Neural progenitor cell (in vitro differentiated cells): ENCODE data around the gene SLC41A1. TPM values are rescaled to one million over a fixed set of nuclear protein-coding genes. Genes with fewer than 3 reads are reported as not detected.
A peak's percentile ranks its signal among the peaks of the same experiment; 100 is the strongest.

Source experiments
- DNase-seq: peaks from one replicate; pipeline ENCODE4 v3.0.0-alpha.2; 2016; ENCODE audit warnings: low spot score
- H2AFZ ChIP-seq: fragments of 200-600 bp; sonication (generic); replicated peaks from 2 replicates; pipeline ENCODE4 v1.6.1; 2016; ENCODE audit warnings: antibody characterized with exemption
- H3F3A ChIP-seq: fragments of 200-600 bp; sonication (generic); 2 replicates; pipeline ENCODE4 v1.6.1; 2016; ENCODE audit warnings: antibody characterized with exemption, low read depth
- H3K27ac ChIP-seq: fragments of 200-600 bp; sonication (generic); 2 replicates; pipeline ENCODE4 v1.5.1; 2016; ENCODE audit warnings: mild to moderate bottlenecking
- H3K27me3 ChIP-seq: fragments of 200-600 bp; sonication (generic); 2 replicates; pipeline ENCODE4 v1.6.1; 2016; ENCODE audit warnings: mild to moderate bottlenecking, moderate library complexity
- H3K36me3 ChIP-seq: fragments of 200-600 bp; sonication (generic); 2 replicates; pipeline ENCODE4 v1.5.1; 2016
- H3K4me1 ChIP-seq: fragments of 200-600 bp; sonication (generic); 2 replicates; pipeline ENCODE4 v1.6.1; 2016; ENCODE audit warnings: mixed run types
- H3K4me2 ChIP-seq: fragments of 200-600 bp; sonication (generic); 2 replicates; pipeline ENCODE4 v1.6.1; 2016
- H3K4me3 ChIP-seq: fragments of 200-600 bp; sonication (generic); 2 replicates; pipeline ENCODE4 v1.5.1; 2016
- H3K79me2 ChIP-seq: fragments of 200-600 bp; sonication (generic); 2 replicates; pipeline ENCODE4 v1.6.1; 2016; ENCODE audit warnings: low read depth
- H3K9ac ChIP-seq: fragments of 200-600 bp; sonication (generic); 2 replicates; pipeline ENCODE4 v1.6.1; 2016
- H3K9me3 ChIP-seq: fragments of 200-600 bp; sonication (generic); 2 replicates; pipeline ENCODE4 v1.5.1; 2016; ENCODE audit warnings: low read depth
- H4K20me1 ChIP-seq: fragments of 200-600 bp; sonication (generic); 2 replicates; pipeline ENCODE4 v1.6.1; 2016; ENCODE audit warnings: low read depth
- H3K27ac Mint-ChIP-seq: 3 replicates; pipeline ENCODE4 v1.8.0; 2021; ENCODE audit warnings: mixed read lengths
- H3K27me3 Mint-ChIP-seq: 2 replicates; pipeline ENCODE4 v1.8.0; 2022; ENCODE audit warnings: low read depth, mild to moderate bottlenecking, inconsistent platforms, moderate library complexity, mixed read lengths; ENCODE audit not compliant: insufficient read depth
- H3K36me3 Mint-ChIP-seq: 3 replicates; pipeline ENCODE4 v1.8.0; 2021; ENCODE audit warnings: mixed read lengths
- H3K4me1 Mint-ChIP-seq: 3 replicates; pipeline ENCODE4 v1.8.0; 2021; ENCODE audit warnings: mixed read lengths
- H3K4me3 Mint-ChIP-seq: 3 replicates; pipeline ENCODE4 v1.8.0; 2021; ENCODE audit warnings: mild to moderate bottlenecking, moderate library complexity, mixed read lengths
- H3K9me3 Mint-ChIP-seq: 3 replicates; pipeline ENCODE4 v1.8.0; 2020; ENCODE audit warnings: mixed read lengths
- CTCF ChIP-seq: fragments of 200-600 bp; sonication (generic); IDR thresholded peaks from 2 replicates; pipeline ENCODE4 v1.5.1; 2017; ENCODE audit warnings: antibody characterized with exemption, mild to moderate bottlenecking
- EZH2 ChIP-seq: fragments of 200-600 bp; sonication (generic); IDR thresholded peaks from 2 replicates; pipeline ENCODE4 v1.6.1; 2017; ENCODE audit warnings: antibody characterized with exemption, mild to moderate bottlenecking, moderate library complexity
- EZH2phosphoT487 ChIP-seq: fragments of 200-600 bp; sonication (generic); IDR thresholded peaks from 2 replicates; pipeline ENCODE4 v1.6.1; 2017; ENCODE audit warnings: antibody characterized with exemption
- total RNA-seq: library from RNA; depleted of rRNA; stranded (reverse); fragments of >200 nt; gene quantifications from 2 replicates; pipeline ENCODE4 v1.2.3, GENCODE V29; 2015; ENCODE audit warnings: low replicate concordance

SLC41A1 gene
- total RNA-seq, 1 donor from 2014 or later: 10.4 TPM

DNA sequence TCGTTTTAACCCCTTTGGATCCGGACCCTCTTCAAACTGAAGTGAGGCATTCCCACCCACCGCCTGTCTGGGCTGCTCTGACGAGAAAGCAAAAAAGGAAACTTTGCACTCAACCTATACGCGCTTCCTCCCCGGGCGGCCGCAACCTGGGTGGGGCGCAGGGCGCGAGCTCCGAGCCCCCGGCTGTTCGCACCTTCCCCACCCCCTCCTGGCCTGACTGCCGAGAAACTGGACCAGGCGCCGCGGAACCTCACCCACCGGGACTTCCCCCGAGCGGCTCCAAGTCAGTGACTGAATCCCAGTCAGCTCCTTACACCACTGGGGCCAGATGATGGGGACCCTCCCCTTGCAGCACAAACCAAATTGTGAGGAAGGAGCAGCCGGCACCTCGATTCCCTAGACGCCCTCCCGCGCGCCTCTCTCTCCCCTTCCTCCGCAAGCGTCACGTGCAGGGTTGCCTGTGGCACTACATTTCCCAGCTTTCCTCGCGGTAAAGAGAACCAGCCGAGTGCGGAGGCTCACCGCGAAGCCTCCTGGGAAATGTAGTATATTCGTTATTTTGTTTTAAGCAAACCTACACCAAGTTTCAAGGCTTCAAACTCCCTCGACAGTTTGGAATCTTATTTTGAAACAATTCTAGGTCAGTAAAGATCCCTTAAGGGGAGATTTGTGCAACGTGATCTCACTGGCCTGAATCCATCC, 37.8 kb downstream of the SLC41A1 start, which contains the start of gene RAB29:
TSS of gene RAB29 (minus strand) at position 468 of the 702 bp plus-strand sequence. CDS start 526 bp downstream, outside the sequence.
- Histone ChIP-seq H3K4me1 (peaks cover 5% of the 10 kb centered on the region), H3K9me3 (no peaks in the 10 kb centered on the region), H3K4me3 (peak within 1 kb of the TSS; percentile 67), H3K79me2 (no peaks in the 10 kb centered on the region), H3K9ac (no peak within 1 kb of the TSS), H4K20me1 (no peaks in the 10 kb centered on the region), H3K27me3 (peaks cover 43% of the 10 kb centered on the region), H3F3A (no peaks in the 10 kb centered on the region), H2AFZ (peak within 1 kb of the TSS; percentile 94), H3K36me3 (no peaks in the 10 kb centered on the region), H3K27ac (no peak within 1 kb of the TSS), H3K4me2 (peak within 1 kb of the TSS; percentile 93)
- peak within 1 kb of the TSS; percentile 89 for H3K4me3 Mint-ChIP-seq
- DNase-seq: peak; percentile 91
- peaks cover 35% of the 10 kb centered on the region for H3K27me3 Mint-ChIP-seq
- H3K27ac Mint-ChIP-seq: no peak within 1 kb of the TSS
- H3K9me3 Mint-ChIP-seq: peaks cover 6% of the 10 kb centered on the region
- peaks cover 7% of the 10 kb centered on the region for H3K4me1 Mint-ChIP-seq
- TF ChIP-seq EZH2phosphoT487 (no peak), EZH2 (no peak), CTCF (no peak)
- H3K36me3 Mint-ChIP-seq: no peaks in the 10 kb centered on the region

GRCh38 chr1:205774198-205775014, 38.6 kb downstream of the SLC41A1 start:
- Histone ChIP-seq H3K79me2 (no peaks in the 10 kb centered on the region), H3K4me2 (peak overlapping the region; percentile 93), H3K4me1 (peaks cover 5% of the 10 kb centered on the region), H3K27ac (no peak overlapping the region), H3K9me3 (no peaks in the 10 kb centered on the region), H3K9ac (no peak overlapping the region), H4K20me1 (no peaks in the 10 kb centered on the region), H3K36me3 (no peaks in the 10 kb centered on the region), H3F3A (no peaks in the 10 kb centered on the region), H3K27me3 (peaks cover 43% of the 10 kb centered on the region), H2AFZ (peak overlapping the region; percentile 94), H3K4me3 (peak overlapping the region; percentile 67)
- peaks cover 35% of the 10 kb centered on the region for H3K27me3 Mint-ChIP-seq
- no peak overlapping the region for H3K27ac Mint-ChIP-seq
- H3K9me3 Mint-ChIP-seq: peaks cover 6% of the 10 kb centered on the region
- DNase-seq: peak; percentile 42
- H3K4me3 Mint-ChIP-seq: peak overlapping the region; percentile 89
- H3K36me3 Mint-ChIP-seq: no peaks in the 10 kb centered on the region
- TF ChIP-seq CTCF (no peak), EZH2phosphoT487 (peak; percentile 78), EZH2 (peak; percentile 75)
- peaks cover 7% of the 10 kb centered on the region for H3K4me1 Mint-ChIP-seq

DNA sequence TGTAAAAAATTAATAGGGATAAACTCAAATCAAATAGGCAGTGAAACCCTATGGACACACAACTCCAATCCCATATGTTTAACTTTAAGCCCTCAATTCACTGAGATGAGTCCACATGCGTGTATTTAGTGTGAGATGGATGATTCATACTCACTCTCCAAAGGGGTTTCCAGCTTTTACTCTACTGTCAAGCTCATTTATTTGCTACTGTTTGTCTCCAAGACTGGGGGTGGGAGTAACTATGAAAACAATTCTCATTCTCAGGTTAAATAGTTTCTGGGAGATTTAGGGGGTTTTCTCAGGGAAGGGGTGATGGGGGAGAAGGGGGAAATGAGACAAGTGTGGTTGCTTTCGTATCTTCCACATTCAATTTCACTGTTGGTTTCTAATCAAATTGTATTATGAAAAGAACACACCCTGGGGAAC, 40.4 kb downstream of the SLC41A1 start:
- Mint-ChIP-seq H3K4me3 (no peak overlapping the region), H3K27ac (no peak overlapping the region), H3K27me3 (peaks cover 35% of the 10 kb centered on the region), H3K9me3 (peaks cover 6% of the 10 kb centered on the region), H3K4me1 (peaks cover 7% of the 10 kb centered on the region), H3K36me3 (no peaks in the 10 kb centered on the region)
- Histone ChIP-seq H3K27me3 (peaks cover 43% of the 10 kb centered on the region), H3K9ac (no peak overlapping the region), H2AFZ (no peak overlapping the region), H3K4me3 (no peak overlapping the region), H3K79me2 (no peaks in the 10 kb centered on the region), H3K36me3 (no peaks in the 10 kb centered on the region), H3K27ac (no peak overlapping the region), H3K4me1 (peaks cover 5% of the 10 kb centered on the region), H3K9me3 (no peaks in the 10 kb centered on the region), H3K4me2 (no peak overlapping the region), H3F3A (no peaks in the 10 kb centered on the region), H4K20me1 (no peaks in the 10 kb centered on the region)
- TF ChIP-seq EZH2phosphoT487 (no peak), CTCF (no peak), EZH2 (no peak)
- no peak for DNase-seq
